Retinal pigment epithelial cell (primary cell): Measurements from ENCODE around the gene GJD3.

Experiments used
- DNase-seq: peaks from one replicate; pipeline ENCODE4 v3.0.0-alpha.2; 2010; ENCODE audit warnings: low read depth
- H3K4me3 ChIP-seq: 2 replicates; pipeline ENCODE4 v1.5.1; 2011; ENCODE audit warnings: mild to moderate bottlenecking, low read length, control low read depth, moderate library complexity
- TF ChIP-seq, protein P1 (sequence below): conservative IDR thresholded peaks from 2 replicates; pipeline ENCODE4 v1.5.1; 2011; ENCODE audit warnings: low read depth, low read length, control low read depth, inconsistent platforms

The GJD3 gene

GRCh38 chr17:40313668-40314583 lies 50.6 kb downstream of the GJD3 start:
- H3K4me3 ChIP-seq = no peak overlapping the region
- DNase-seq = no peak
- TF ChIP-seq, protein P1, sequence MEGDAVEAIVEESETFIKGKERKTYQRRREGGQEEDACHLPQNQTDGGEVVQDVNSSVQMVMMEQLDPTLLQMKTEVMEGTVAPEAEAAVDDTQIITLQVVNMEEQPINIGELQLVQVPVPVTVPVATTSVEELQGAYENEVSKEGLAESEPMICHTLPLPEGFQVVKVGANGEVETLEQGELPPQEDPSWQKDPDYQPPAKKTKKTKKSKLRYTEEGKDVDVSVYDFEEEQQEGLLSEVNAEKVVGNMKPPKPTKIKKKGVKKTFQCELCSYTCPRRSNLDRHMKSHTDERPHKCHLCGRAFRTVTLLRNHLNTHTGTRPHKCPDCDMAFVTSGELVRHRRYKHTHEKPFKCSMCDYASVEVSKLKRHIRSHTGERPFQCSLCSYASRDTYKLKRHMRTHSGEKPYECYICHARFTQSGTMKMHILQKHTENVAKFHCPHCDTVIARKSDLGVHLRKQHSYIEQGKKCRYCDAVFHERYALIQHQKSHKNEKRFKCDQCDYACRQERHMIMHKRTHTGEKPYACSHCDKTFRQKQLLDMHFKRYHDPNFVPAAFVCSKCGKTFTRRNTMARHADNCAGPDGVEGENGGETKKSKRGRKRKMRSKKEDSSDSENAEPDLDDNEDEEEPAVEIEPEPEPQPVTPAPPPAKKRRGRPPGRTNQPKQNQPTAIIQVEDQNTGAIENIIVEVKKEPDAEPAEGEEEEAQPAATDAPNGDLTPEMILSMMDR = no peak
